WERI-Rb-1 (cell line): Measurements from ENCODE around the gene IKZF2.

ENCODE experiments used
- DNase-seq: peaks from one replicate; pipeline ENCODE4 v3.0.0-alpha.2; 2020
- H3K27ac ChIP-seq: fragments of 250-450 bp; sonication (Bioruptor Pico); 2 replicates; pipeline ENCODE4 v1.5.1; 2020; ENCODE audit warnings: mild to moderate bottlenecking, moderate library complexity
- H3K27me3 ChIP-seq: fragments of 250-450 bp; sonication (Bioruptor Pico); 2 replicates; pipeline ENCODE4 v1.5.1; 2021; ENCODE audit warnings: mild to moderate bottlenecking, low read depth, moderate library complexity; ENCODE audit not compliant: insufficient read depth, severe bottlenecking
- H3K36me3 ChIP-seq: fragments of 250-450 bp; sonication (Bioruptor Pico); 2 replicates; pipeline ENCODE4 v1.5.1; 2020; ENCODE audit warnings: mild to moderate bottlenecking, moderate library complexity
- H3K4me3 ChIP-seq: 2 replicates; pipeline ENCODE4 v1.5.1; 2011; ENCODE audit warnings: low read depth, mild to moderate bottlenecking, control low read depth, low read length
- H3K9me3 ChIP-seq: fragments of 250-450 bp; sonication (Bioruptor Pico); 2 replicates; pipeline ENCODE4 v1.5.1; 2021; ENCODE audit warnings: mild to moderate bottlenecking, moderate library complexity; ENCODE audit not compliant: severe bottlenecking
- TF ChIP-seq, protein P1 (sequence below): IDR thresholded peaks from 2 replicates; pipeline ENCODE4 v1.5.1; 2011; ENCODE audit warnings: low read depth, mild to moderate bottlenecking, control low read depth, inconsistent platforms, low read length

Gene IKZF2

DNA sequence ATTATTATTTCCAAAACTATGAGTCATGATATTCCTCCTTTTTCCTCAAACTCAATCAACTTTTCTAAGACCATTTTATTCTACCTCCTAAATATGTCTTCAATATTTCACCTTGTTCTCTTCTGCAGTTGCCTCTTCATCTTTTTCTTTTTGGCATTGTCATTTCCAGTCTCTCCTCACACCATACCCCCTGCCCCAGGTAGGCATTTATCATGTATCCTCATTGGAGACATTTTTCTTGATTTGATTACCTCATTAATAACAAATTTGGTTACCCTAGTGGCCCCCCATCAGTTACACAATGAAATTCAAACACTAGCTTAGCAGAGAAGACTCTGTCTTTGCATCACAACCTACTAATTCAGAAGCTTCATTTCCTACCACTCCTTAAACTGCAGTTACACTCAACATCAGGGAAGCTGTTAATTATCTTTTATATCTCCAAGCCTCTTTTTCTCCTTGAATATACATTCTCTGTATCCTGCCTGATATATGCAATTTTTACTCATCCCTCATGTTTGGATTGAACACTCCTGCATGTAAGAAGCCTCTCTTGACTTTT lies 133.0 kb downstream of the IKZF2 start:
- H3K27ac ChIP-seq: no peak overlapping the region

GRCh38 chr2:213017404-213017803 lies 134.0 kb downstream of the IKZF2 start:
- TF ChIP-seq, protein P1, sequence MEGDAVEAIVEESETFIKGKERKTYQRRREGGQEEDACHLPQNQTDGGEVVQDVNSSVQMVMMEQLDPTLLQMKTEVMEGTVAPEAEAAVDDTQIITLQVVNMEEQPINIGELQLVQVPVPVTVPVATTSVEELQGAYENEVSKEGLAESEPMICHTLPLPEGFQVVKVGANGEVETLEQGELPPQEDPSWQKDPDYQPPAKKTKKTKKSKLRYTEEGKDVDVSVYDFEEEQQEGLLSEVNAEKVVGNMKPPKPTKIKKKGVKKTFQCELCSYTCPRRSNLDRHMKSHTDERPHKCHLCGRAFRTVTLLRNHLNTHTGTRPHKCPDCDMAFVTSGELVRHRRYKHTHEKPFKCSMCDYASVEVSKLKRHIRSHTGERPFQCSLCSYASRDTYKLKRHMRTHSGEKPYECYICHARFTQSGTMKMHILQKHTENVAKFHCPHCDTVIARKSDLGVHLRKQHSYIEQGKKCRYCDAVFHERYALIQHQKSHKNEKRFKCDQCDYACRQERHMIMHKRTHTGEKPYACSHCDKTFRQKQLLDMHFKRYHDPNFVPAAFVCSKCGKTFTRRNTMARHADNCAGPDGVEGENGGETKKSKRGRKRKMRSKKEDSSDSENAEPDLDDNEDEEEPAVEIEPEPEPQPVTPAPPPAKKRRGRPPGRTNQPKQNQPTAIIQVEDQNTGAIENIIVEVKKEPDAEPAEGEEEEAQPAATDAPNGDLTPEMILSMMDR: no peak
- no peaks in the 10 kb centered on the region for H3K36me3 ChIP-seq
- no peak overlapping the region for H3K27ac ChIP-seq
- H3K27me3 ChIP-seq: no peaks in the 10 kb centered on the region
- H3K9me3 ChIP-seq: no peaks in the 10 kb centered on the region
- H3K4me3 ChIP-seq: no peak overlapping the region
- no peak for DNase-seq

More for the DNA sequence above, 133.0 kb downstream of the IKZF2 start:
- Histone ChIP-seq H3K4me3 (no peak overlapping the region), H3K9me3 (no peaks in the 10 kb centered on the region), H3K36me3 (no peaks in the 10 kb centered on the region), H3K27me3 (no peaks in the 10 kb centered on the region)
- TF ChIP-seq, protein P1: no peak
- no peak for DNase-seq

DNA sequence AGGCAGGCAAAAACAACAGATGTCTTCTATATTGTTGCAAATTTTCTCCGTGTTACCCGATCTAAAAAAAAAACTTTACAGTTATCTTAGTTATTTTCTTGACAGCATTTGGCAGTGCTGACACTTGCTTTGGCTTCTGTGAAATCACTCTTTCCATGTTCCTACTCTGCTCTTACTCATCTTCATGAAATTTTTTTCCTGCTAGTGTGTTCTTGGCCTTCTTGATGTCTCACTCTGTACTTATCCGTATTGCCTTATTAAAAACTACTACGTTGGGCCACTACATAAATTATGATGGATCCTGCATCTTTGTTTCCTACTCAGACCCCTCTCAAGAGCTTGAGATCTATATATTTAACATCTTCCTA lies 134.4 kb downstream of the IKZF2 start:
- Histone ChIP-seq H3K27ac (no peak overlapping the region), H3K9me3 (no peaks in the 10 kb centered on the region), H3K36me3 (no peaks in the 10 kb centered on the region), H3K4me3 (no peak overlapping the region), H3K27me3 (no peaks in the 10 kb centered on the region)
- DNase-seq: no peak
- TF ChIP-seq, protein P1: no peak

DNA sequence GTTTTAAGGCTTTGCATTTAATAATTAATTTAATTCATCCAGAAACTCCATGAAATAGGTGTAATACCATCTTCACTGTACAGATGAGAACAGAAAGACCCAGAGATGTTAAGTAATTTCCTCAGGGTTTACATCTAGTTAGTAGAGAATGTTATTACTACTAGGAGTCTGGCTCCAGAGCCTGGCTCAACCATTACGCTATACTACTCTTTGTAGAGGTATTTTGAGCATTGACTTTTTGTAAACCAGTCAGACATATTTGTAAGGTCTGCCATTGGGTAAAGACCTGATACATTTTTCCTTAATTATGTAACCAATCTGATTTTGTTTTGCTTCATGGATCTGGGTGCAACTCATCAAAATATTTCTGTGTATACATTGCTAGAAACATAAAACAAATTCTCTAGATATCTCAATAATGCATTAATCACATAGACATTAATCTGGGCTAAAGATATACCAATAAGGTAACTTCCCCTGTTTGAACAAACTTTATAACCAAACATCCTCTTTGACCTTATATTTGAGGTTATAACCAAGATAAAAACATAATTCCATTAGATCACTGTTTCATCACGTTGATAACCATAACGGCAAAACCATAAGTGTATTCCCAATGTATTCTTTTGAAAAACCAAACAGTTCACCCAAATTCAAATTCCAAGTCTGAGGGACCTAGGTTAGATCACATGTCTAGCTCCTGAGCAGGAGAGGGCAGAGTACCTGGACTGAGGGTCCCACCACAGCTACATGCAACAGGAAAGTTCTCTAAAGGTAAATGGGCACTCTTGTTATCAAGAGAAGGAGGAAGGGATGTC lies 135.0 kb downstream of the IKZF2 start:
- TF ChIP-seq, protein P1: no peak
- no peaks in the 10 kb centered on the region for H3K9me3 ChIP-seq
- DNase-seq: no peak
- no peaks in the 10 kb centered on the region for H3K27me3 ChIP-seq
- no peaks in the 10 kb centered on the region for H3K36me3 ChIP-seq
- H3K27ac ChIP-seq: no peak overlapping the region
- H3K4me3 ChIP-seq: no peak overlapping the region

DNA sequence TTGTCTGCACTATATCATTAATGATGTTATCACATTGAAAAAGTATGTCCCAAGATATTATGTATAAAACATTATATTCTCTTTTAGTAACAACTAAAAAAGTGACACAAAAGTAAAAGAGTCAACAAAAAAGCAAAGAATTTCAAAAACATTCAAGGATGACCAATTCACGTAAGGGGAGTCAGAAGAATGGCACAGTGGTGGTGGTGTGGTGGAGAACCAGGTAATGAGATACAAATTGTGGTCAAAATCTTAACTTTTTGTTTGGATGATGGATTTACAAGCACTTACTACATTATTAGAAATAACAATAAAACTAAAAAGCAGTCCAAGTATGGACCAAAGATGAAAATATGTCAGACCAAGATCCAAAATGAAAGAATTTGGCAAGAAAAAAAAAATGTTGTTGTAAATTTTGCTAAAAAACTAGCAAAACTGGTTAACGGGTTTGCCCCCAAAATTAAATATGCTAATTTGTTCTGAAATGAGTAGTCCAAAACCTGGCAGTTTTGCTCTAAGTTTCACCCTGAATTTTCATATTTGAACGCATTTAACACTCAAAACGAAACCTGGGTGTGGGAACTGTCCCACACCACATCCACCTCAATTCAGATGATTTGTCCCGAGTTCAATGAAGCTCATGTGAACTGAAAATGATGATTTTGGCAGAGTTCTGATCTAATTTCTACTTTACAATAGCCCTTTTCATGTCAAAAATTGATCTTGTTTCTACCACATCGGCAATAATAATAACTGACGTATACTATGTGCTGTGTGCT lies 135.8 kb downstream of the IKZF2 start:
- H3K4me3 ChIP-seq: no peak overlapping the region
- no peak overlapping the region for H3K27ac ChIP-seq
- TF ChIP-seq, protein P1: no peak
- DNase-seq: no peak
- no peaks in the 10 kb centered on the region for H3K9me3 ChIP-seq
- H3K36me3 ChIP-seq: no peaks in the 10 kb centered on the region
- H3K27me3 ChIP-seq: no peaks in the 10 kb centered on the region
